GM20431 (cell line): Measurements from ENCODE around the gene ACTN4.

ENCODE experiments used
- in situ Hi-C: fragments of 300-500 bp; cut with MseI, MboI; formaldehyde crosslinking; loops from one replicate; pipeline ENCODE4 v1.15.0; 2020; ENCODE audit warnings: low sequenced_read_pairs; ENCODE audit not compliant: unreplicated experiment

Gene ACTN4

DNA sequence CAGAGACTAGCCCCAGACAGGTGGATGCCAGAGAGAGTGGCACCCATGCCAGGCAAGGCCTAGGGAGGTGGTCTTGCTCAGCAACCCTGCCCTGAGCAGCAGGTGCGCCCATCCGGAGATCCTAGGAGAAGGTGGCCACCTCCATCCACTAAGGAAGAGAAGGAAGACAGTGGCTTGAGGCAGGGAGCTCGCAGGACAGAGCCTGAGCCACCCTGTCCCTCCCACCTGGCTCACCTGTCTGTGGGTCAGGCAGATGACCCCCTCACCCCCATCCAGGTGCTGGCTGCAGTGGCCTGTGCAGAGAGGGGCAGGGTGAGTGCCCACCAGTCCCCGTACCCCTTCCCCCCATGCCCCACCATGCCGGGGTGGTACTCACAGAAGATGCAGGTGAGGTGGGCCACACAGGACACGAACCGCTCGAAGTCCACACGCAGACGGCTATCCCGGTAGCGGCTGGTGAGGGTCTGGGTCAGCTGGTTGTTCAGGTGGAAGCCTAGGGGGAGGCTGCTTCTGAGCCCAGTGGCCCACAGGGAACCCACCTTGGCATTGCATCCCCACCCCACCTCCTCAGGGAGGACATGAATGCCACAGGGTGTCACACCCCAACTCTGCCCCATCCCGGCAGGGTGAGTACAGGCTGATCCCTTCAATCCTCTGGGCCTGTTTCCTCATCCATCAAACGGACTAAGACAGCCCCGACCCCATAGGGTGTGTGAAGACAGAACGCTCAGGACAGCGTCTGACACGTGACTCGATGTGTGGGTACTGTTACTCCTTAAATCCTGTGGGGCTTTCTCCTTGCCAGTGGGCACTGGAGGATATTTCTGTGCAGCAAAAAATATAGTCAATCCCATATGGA, 83.5 kb downstream of the ACTN4 start:
- in situ Hi-C loops: no loop called here

GRCh38 chr19:38731654-38732301, 84.3 kb downstream of the ACTN4 start:
- in situ Hi-C loops: no loop called here

GRCh38 chr19:38733241-38733492, 85.7 kb downstream of the ACTN4 start:
- in situ Hi-C loops: no loop called here

DNA sequence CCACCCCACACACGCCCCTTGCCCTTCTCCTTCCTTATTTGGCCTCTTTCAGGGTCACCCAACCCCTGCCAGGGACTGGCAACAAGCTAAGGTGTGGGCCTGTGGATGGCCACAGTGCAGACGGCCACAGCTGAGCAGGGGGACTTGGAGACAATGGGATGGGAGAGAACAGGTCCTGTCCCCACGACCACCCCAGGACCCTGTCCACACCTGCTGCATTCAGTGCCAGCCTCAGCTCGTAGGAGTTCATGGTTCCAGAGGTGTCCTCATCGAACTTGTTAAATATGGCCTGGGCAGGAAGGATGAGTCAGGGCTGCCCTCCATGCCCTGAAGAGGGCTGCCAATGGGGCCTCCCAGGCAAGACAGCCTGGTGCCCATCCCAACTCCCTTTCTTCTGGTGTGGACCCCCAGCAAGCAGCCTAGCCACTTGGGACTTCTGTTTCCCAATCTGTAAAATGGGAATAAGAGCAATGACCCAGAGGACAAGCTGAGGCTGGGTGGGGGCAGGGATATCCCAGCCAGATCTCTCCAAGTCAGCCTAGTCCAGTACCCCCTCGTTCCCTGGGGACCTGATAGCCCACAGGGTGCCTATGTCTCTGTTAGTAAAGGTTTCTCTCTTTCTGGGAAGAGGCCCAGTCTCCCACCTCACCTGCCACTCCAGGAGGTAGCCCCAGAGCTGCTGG, 86.2 kb downstream of the ACTN4 start:
- in situ Hi-C loops: no loop called here

DNA sequence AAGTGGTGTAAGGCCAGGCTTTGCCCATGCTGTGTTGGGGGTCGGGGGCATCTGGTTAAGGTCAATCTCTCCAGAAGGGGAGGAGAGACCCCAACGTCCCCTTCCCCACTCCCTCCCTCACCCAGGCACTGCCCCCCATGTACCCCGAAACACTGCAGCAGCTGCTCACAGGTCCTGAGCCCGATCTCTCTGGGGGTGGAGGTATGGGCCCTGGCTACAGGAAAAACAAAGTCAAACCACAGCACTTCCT, 86.7 kb downstream of the ACTN4 start:
- in situ Hi-C loops: no loop called here

- in situ Hi-C loops: no loop called here
Measured at GRCh38 chr19:38734426-38735256, 87.2 kb downstream of the ACTN4 start.

- in situ Hi-C loops: no loop called here
Measured at GRCh38 chr19:38735257-38735686, 87.8 kb downstream of the ACTN4 start.

DNA sequence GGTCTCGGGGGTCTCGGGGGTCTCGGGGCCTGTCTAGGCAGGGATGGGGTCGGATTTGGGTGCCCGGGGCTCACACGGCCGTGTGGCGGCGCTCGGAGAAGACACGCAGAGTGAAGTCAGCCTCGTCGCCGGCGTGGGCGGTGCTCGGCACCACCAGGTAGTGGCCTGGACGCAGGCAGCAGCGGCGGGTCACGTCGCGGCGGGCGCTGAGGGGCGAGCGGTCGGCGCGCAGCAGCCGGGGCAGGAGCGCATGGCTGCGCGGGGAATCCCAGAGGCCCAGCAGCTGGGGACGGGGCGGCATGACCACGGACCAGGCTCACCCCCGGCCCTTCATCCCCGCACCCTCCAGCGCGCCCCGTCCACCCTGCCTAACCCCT, 88.6 kb downstream of the ACTN4 start:
- in situ Hi-C loops: no loop called here

DNA sequence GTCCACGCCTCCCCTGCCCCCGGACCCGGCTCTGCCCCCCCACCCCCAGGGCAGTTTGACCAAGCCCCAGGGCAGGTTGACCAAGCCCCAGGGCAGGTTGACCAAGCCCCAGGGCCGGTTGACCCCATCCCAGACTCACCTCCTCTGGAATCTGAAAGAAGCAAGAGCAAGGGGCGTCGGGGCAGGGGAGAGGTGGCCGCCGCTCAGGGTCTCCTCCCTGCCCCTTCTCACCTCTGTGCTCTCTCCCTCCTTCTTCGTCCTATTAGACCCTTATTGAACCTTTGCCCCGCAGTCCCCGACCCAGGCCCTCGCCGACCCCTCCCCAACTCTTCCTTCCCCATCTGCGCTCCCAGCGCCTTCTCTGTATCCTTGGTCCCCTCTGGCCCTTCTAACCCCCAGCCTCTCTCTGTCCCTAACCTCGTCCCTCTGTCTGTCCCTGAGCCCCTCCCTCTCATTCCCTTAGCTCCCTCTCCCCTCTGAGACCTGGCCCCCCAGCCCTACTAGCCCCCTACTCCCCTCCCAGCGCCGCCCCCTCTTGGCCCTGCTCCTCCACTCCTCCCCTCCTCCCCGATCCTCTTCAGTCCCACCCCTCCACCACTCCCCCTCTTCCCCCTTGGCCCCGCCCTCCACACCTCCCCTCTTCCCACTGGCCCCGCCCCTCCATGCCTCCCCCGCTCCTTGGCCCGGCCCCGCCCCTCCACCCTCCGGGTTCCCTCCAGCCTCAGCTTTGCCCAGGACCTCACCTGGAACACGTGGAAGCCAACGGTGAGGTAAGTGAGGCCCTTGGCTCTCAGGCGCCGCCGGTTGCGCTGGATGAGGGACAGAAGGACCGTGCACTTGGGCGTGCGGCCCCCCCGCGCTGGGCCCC, 89.2 kb downstream of the ACTN4 start:
- in situ Hi-C loops: no loop called here

- in situ Hi-C loops: no loop called here
Measured at GRCh38 chr19:38737281-38737865, 89.9 kb downstream of the ACTN4 start.

- in situ Hi-C loops: no loop called here
Measured at GRCh38 chr19:38737921-38738737, 90.7 kb downstream of the ACTN4 start.

DNA sequence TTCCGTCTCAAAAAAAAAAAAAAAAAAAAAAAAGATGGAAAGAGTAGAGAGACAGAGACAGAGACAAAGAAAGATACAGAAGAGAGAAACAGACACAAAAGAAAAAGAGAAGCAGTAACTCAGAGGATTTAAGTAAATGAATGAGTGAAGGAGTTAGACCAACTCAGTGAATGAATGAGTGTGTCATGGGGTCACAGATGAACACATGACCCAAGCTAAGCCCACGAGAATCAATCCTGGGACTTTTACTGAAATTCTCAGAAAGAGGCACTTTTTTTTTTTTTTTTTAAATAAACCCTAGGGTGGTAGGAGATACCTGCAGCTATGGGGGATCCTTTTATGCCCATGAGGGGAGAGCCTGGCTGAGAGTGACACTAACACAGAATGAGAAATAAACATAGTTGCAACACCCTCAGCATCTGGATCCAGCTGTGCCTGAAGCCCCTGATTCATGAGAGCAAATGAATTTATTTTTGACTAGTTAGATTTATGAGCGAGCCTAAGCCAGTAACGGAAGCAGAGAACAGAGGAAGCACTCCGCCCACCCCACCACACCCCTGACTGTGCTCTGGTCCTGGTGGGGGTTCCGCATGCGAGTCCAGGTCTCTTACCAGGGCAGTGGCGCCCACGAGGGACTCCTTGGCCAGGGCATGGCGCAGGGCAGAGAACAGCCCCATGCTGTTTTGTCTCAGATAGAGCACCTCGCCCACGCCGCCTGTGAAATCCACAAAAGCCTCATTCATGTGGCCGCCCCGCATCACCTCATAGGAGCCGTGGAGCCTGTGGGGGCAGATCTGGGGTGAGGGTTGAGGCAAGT, 92.2 kb downstream of the ACTN4 start:
- in situ Hi-C loops: no loop called here

- in situ Hi-C loops: no loop called here
Measured at GRCh38 chr19:38740257-38740592, 92.8 kb downstream of the ACTN4 start.

DNA sequence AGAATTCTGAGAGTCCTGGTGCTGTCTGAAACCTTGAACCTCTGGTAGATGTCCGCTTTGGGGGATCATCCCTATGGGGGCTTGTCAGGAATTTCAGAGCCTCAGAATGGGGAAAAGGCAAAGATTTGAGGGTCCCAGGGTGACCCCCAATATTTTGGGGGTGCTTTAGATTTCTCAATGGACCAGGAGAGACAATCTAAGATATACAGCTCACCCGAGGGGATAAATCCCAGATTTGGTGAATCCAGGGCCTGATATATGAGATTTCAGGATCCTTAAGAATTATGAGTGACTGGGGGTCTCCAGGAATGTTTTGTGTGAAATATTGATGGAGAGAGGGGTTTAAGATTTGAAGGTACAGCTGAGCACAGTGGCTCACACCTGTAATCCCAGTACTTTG, 93.5 kb downstream of the ACTN4 start:
- in situ Hi-C loops: no loop called here

- in situ Hi-C loops: no loop called here
Measured at GRCh38 chr19:38741670-38742069, 94.2 kb downstream of the ACTN4 start.

- in situ Hi-C loops: no loop called here
Measured at GRCh38 chr19:38742296-38742695, 94.8 kb downstream of the ACTN4 start.

- in situ Hi-C loops: no loop called here
Measured at GRCh38 chr19:38742906-38743305, 95.5 kb downstream of the ACTN4 start.
